OCI-LY1 (cell line): ENCODE data around the gene TMEM179B.
"Not testable (repeated sequence)": the region's sequence is repeated elsewhere in the genome, so short reads cannot be mapped to it uniquely, and the experiment has no call there.

Source experiments
- H2AFZ ChIP-seq: fragments of 200-600 bp; sonication (generic), shearing (Covaris generic); 2 replicates; pipeline ENCODE4 v1.6.0; 2014; ENCODE audit warnings: antibody characterized with exemption, mild to moderate bottlenecking, low read length
- H3F3A ChIP-seq: fragments of 200-600 bp; sonication (generic), shearing (Covaris generic); 2 replicates; pipeline ENCODE4 v1.6.0; 2014; ENCODE audit warnings: mild to moderate bottlenecking, antibody characterized with exemption, low read length, moderate library complexity; ENCODE audit not compliant: insufficient read depth
- H3K27ac ChIP-seq: fragments of 200-600 bp; sonication (generic); 2 replicates; pipeline ENCODE4 v1.5.1; 2014; ENCODE audit warnings: low read length, mixed run types, mild to moderate bottlenecking, low read depth; ENCODE audit not compliant: poor library complexity, severe bottlenecking
- H3K27me3 ChIP-seq: fragments of 200-600 bp; sonication (generic); 2 replicates; pipeline ENCODE4 v1.6.0; 2014; ENCODE audit warnings: antibody characterized with exemption, mild to moderate bottlenecking, low read length, moderate library complexity; ENCODE audit not compliant: insufficient read depth
- H3K36me3 ChIP-seq: fragments of 200-600 bp; sonication (generic); 2 replicates; pipeline ENCODE4 v1.6.1; 2014; ENCODE audit warnings: mild to moderate bottlenecking, antibody characterized with exemption, low read length, moderate library complexity, mixed read lengths; ENCODE audit not compliant: insufficient read depth
- H3K4me1 ChIP-seq: fragments of 200-600 bp; sonication (generic); 2 replicates; pipeline ENCODE4 v1.5.1; 2014; ENCODE audit warnings: mild to moderate bottlenecking, low read length, moderate library complexity; ENCODE audit not compliant: insufficient read depth, severe bottlenecking
- H3K4me2 ChIP-seq: fragments of 200-600 bp; sonication (generic), shearing (Covaris generic); 2 replicates; pipeline ENCODE4 v1.6.1; 2014; ENCODE audit warnings: low read length
- H3K4me3 ChIP-seq: fragments of 200-600 bp; sonication (generic); 2 replicates; pipeline ENCODE4 v1.5.1; 2014; ENCODE audit warnings: low read length, low read depth, mild to moderate bottlenecking, mixed read lengths; ENCODE audit not compliant: poor library complexity, severe bottlenecking
- H3K79me2 ChIP-seq: fragments of 200-600 bp; shearing (Covaris generic); 2 replicates; pipeline ENCODE4 v1.6.1; 2016; ENCODE audit warnings: mixed run types, low read length, mixed read lengths; ENCODE audit not compliant: insufficient read depth
- H3K9ac ChIP-seq: fragments of 200-600 bp; sonication (generic), shearing (Covaris generic); 2 replicates; pipeline ENCODE4 v1.6.1; 2014; ENCODE audit warnings: mild to moderate bottlenecking, low read length, mixed read lengths
- H3K9me2 ChIP-seq: fragments of 200-600 bp; sonication (generic), shearing (Covaris generic); 2 replicates; pipeline ENCODE4 v1.6.1; 2014; ENCODE audit warnings: low read depth, mild to moderate bottlenecking, low read length, mixed read lengths
- H3K9me3 ChIP-seq: fragments of 200-600 bp; shearing (Covaris generic); 2 replicates; pipeline ENCODE4 v1.6.1; 2014; ENCODE audit warnings: low read length, mixed read lengths
- H4K20me1 ChIP-seq: fragments of 200-600 bp; sonication (generic), shearing (Covaris generic); 2 replicates; pipeline ENCODE4 v1.6.0; 2016; ENCODE audit warnings: mild to moderate bottlenecking, low read length; ENCODE audit not compliant: insufficient read depth
- EZH2 ChIP-seq: fragments of 200-600 bp; sonication (generic), shearing (Covaris generic); IDR thresholded peaks from 2 replicates; pipeline ENCODE4 v1.8.0; 2017; ENCODE audit warnings: borderline replicate concordance, mixed run types, mild to moderate bottlenecking, antibody characterized with exemption, low read length, moderate library complexity, mixed read lengths
- TF ChIP-seq, protein P1 (sequence below): fragments of 200-600 bp; sonication (generic), shearing (Covaris generic); IDR thresholded peaks from 2 replicates; pipeline ENCODE4 v1.5.1; 2017; ENCODE audit warnings: mild to moderate bottlenecking, antibody characterized with exemption, low read length, moderate library complexity, mixed read lengths

TMEM179B gene, protein sequence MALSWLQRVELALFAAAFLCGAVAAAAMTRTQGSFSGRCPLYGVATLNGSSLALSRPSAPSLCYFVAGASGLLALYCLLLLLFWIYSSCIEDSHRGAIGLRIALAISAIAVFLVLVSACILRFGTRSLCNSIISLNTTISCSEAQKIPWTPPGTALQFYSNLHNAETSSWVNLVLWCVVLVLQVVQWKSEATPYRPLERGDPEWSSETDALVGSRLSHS

GRCh38 chr11:62787005-62787759, at the start of gene TMEM179B:
Gene TMEM179B, plus strand, starts transcription at chr11:62787402. Its CDS starts 30 bp downstream, at chr11:62787432.
- Histone ChIP-seq H3K79me2 (peaks cover 11% of the 10 kb centered on the region; the same call in 1 of the 2 replicates), H2AFZ (no peak within 1 kb of the TSS), H3K36me3 (peaks cover 30% of the 10 kb centered on the region; the same call in 1 of the 2 replicates)

DNA sequence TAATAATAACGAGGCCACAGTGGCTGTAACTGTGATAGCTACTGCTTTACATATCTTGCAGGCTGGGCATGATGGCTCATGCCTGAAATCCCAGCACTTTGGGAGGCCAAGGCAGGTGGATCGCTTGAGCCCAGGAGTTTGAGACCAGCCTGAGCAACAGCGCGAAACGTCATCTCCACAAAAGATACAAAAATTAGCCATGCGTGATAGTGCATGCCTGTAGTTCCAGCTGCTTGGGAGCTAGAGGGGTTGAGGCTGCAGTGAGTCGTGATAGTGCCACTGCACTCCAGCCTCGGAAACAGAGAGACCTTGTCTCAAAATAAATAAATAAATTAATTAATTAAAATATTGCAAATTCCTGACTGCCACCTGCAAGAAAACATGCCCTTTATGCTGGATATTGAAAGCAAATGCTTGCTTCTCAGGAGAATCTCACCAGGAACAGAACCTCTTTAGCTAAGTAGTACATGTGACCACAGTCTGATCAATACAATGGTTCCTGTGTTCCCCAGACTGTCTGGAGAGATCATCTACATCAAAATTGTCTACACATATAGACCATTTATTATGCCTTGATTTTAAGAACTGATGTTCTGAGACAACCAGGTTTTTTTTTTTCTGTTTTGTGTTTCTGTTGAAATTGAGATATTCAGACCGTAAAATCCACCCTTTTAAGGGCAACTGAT, 39.6 kb upstream of the TMEM179B start:
- Histone ChIP-seq H2AFZ (no peak overlapping the region), H3K9me3 (no peaks in the 10 kb centered on the region), H3K4me3 (no peak overlapping the region), H3K9me2 (no peaks in the 10 kb centered on the region), H3K36me3 (peaks cover 8% of the 10 kb centered on the region; the same call in 1 of the 2 replicates), H3K79me2 (no peaks in the 10 kb centered on the region), H3K27me3 (no peaks in the 10 kb centered on the region), H3K27ac (peak overlapping the region; percentile 59), H3F3A (no peaks in the 10 kb centered on the region), H3K4me2 (peak overlapping the region; percentile 37; the same call in 1 of the 2 replicates), H3K9ac (peak overlapping the region; percentile 34; the same call in 1 of the 2 replicates), H4K20me1 (no peaks in the 10 kb centered on the region), H3K4me1 (peaks cover 19% of the 10 kb centered on the region)
- TF ChIP-seq, protein P1, sequence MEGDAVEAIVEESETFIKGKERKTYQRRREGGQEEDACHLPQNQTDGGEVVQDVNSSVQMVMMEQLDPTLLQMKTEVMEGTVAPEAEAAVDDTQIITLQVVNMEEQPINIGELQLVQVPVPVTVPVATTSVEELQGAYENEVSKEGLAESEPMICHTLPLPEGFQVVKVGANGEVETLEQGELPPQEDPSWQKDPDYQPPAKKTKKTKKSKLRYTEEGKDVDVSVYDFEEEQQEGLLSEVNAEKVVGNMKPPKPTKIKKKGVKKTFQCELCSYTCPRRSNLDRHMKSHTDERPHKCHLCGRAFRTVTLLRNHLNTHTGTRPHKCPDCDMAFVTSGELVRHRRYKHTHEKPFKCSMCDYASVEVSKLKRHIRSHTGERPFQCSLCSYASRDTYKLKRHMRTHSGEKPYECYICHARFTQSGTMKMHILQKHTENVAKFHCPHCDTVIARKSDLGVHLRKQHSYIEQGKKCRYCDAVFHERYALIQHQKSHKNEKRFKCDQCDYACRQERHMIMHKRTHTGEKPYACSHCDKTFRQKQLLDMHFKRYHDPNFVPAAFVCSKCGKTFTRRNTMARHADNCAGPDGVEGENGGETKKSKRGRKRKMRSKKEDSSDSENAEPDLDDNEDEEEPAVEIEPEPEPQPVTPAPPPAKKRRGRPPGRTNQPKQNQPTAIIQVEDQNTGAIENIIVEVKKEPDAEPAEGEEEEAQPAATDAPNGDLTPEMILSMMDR: no peak
- TF ChIP-seq EZH2: no peak

More at GRCh38 chr11:62787005-62787759, at the start of gene TMEM179B:
- peak within 1 kb of the TSS; percentile 95 for H3K4me3 ChIP-seq
- H3K9me3 ChIP-seq: no peaks in the 10 kb centered on the region
- peak within 1 kb of the TSS; percentile 98 for H3K4me2 ChIP-seq
- peak within 1 kb of the TSS; percentile 66 for H3K27ac ChIP-seq
- H3K9ac ChIP-seq: peak within 1 kb of the TSS; percentile 92
- no peaks in the 10 kb centered on the region for H3K27me3 ChIP-seq
- H3K9me2 ChIP-seq: no peaks in the 10 kb centered on the region
- H3K4me1 ChIP-seq: peaks cover 46% of the 10 kb centered on the region
- TF ChIP-seq EZH2: no peak
- TF ChIP-seq, protein P1: peak; percentile 39
- no peaks in the 10 kb centered on the region for H4K20me1 ChIP-seq
- H3F3A ChIP-seq: no peaks in the 10 kb centered on the region

- not testable (repeated sequence) for H3F3A ChIP-seq, H4K20me1 ChIP-seq, H3K4me3 ChIP-seq, H3K4me2 ChIP-seq, H3K9me2 ChIP-seq, H3K9me3 ChIP-seq, H3K27ac ChIP-seq, H3K79me2 ChIP-seq, H3K9ac ChIP-seq, H3K27me3 ChIP-seq, H2AFZ ChIP-seq
- H3K36me3 ChIP-seq: peaks cover 15% of the 10 kb centered on the region; the same call in 1 of the 2 replicates
- peaks cover 31% of the 10 kb centered on the region for H3K4me1 ChIP-seq
Observed at GRCh38 chr11:62749931-62750330, 37.3 kb upstream of the TMEM179B start.
